GM19467 (cell line): ENCODE results near the gene JPT2.
"Not testable (repeated sequence)": the region's sequence is repeated elsewhere in the genome, so short reads cannot be mapped to it uniquely, and the experiment has no call there.

Experiments
- ATAC-seq: cut with Tn5 transposase; IDR thresholded peaks from one replicate; pipeline ENCODE4 v1.9.1; 2021; ENCODE audit warnings: mild to moderate bottlenecking, moderate library complexity; ENCODE audit not compliant: unreplicated experiment

JPT2 gene

GRCh38 chr16:1727651-1728624 lies 49.9 kb downstream of the JPT2 start:
- ATAC-seq = no peak

DNA sequence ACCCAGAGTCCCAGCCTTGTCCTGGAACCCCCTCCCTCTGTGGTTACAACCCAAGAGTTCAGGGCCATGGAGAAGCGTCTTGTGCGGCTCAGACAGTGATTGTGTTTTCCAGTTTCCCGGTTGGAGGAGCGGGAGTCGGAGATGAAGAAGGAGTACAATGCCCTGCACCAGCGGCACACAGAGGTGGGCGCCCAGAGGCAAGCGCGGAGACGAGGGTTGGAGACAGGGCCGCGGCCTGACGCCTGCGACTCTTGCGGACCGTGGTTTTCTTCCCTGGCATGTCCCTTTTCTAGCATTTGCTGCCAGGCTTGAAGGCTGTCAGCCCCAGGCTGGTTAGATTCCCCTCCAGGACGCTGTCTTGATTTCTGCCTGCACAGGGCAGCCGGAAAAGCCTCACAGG lies 50.9 kb downstream of the JPT2 start:
- ATAC-seq = no peak

DNA sequence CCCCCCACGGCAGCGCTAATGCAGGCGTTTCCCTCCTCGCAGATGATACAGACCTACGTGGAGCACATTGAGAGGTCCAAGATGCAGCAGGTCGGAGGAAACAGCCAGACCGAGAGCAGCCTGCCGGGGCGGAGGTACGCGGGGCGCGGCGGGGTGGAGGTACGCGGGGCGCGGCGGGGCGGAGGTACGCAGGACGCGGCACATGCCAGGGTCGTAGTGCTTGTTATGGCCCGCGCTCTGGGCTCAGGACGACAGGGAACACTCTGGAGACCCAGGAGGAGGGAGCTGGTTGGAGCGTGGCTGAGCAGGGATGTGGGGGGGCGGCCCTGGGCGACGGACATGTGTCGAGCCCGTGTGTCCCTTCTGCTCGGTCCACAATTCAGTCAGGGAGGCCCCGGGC lies 51.4 kb downstream of the JPT2 start:
- no peak for ATAC-seq

GRCh38 chr16:1731073-1731472 lies 53.0 kb downstream of the JPT2 start:
- no peak for ATAC-seq

GRCh38 chr16:1731603-1732002 lies 53.5 kb downstream of the JPT2 start:
- no peak for ATAC-seq

DNA sequence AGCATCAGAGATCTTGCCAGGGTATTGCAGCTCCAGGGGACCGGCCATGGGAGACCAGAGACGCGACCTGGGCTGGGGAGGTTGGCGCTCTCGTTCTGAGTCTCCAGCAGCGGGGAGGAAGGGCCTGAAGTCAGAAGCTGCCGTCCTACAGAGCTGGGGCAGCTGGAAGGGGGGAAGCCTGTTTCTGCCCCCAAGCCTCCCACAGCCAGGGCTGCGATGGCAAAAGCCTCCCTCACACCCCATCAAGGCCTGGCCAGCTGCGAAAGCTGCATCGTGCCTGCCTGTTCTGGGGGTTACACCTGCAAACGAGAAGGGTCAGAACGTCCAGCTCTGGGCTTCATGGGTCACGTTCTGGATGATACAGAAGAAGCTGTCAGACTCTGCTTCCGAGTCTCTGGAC lies 54.0 kb downstream of the JPT2 start:
- no peak for ATAC-seq

GRCh38 chr16:1732551-1732987 lies 54.5 kb downstream of the JPT2 start:
- ATAC-seq = not testable (repeated sequence)

DNA sequence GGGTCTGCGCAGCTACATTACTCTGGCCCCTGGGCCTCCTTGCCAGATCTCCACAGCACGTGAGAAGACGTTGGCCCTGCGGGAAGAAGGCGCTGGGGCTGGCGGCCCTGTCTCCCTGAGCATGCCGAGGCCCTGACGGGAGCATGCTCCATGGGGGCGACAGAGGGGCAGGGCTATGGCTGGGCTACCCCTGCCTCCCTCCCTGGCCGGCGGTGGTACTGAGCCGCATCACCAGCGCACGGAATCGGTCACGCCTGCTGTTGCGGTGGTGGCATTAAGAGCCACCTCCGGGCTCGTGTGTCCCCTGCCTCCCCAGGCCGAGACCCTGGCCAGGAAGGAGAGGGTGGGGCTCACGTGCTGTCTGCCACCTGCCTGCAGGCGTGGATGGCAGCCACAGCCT lies 56.0 kb downstream of the JPT2 start:
- no peak for ATAC-seq

GRCh38 chr16:1734816-1735215 lies 56.7 kb downstream of the JPT2 start:
- ATAC-seq = no peak

DNA sequence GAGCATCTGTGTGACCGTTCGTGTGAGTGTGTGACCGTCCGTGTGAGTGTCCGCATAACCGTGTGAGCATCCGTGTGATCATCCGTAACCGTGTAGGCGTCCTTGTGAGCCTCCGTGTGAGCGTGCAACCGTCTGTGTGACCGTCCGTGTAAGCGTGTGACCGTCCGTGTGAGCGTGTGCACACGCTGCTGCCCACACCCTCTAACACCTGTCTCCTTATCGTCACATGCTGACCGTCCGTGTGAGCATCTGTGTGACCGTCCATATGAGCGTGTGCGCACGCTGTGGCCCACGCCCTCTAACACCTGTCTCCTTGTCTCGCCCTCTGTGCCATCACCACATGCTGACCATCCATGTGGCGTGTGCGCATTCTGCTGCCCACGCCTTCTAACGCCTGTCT lies 62.2 kb downstream of the JPT2 start:
- ATAC-seq = no peak

GRCh38 chr16:1740781-1741490 lies 62.9 kb downstream of the JPT2 start:
- no peak for ATAC-seq

GRCh38 chr16:1741553-1742165 lies 63.6 kb downstream of the JPT2 start:
- ATAC-seq = no peak

DNA sequence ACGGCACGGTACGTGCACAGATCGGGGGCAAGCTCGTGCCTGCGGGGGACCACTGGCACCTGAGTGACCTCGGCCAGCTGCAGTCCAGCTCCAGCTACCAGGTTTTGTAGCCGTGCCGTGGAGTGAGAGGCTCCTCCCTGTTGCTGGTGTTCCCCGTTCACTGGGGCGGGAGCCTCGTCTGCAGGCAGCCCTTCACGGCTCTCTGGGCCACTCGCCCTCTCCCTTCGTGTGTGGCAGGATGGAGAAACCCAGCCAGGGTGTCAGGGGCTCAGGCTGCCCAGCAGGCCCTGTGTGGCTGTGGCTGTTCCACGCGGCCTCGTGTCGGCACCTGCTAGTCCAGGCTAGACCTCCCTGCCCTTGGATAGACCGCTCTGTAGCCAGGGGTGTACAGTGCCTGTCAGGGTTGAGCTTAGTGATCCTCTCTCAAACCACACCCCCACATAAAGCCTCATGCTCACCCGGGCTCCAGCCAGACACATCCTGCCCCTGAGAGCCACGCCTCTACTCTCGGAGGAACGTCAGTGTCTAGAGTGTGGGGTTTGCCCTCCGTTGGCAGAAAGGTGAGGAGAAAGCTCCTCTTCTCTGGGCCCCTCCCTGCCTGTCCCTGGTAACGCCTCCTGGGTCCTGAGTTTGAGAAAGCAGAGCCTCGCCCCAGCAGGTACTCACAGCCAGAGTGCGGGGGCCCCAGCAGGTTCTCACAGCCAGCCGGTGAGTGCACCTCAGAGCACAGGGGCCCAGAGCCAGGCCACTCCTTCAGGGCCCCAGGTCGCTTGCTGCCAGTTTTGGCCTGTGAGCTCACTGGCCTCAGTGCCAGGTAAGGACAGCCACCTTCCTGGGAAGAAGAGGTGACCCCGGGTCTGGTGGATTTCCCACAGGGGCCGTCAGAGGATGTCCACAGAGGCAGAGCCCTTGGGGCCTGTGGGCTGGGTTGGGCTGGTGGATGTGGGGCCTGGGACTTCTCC lies 65.6 kb downstream of the JPT2 start:
- ATAC-seq = no peak

GRCh38 chr16:1744338-1744840 lies 66.3 kb downstream of the JPT2 start:
- no peak for ATAC-seq

- ATAC-seq = no peak
Measured at GRCh38 chr16:1745181-1745899, 67.3 kb downstream of the JPT2 start.

GRCh38 chr16:1745900-1746692 lies 68.0 kb downstream of the JPT2 start:
- no peak for ATAC-seq

- ATAC-seq = no peak
Measured at GRCh38 chr16:1746693-1747195, 68.7 kb downstream of the JPT2 start.

DNA sequence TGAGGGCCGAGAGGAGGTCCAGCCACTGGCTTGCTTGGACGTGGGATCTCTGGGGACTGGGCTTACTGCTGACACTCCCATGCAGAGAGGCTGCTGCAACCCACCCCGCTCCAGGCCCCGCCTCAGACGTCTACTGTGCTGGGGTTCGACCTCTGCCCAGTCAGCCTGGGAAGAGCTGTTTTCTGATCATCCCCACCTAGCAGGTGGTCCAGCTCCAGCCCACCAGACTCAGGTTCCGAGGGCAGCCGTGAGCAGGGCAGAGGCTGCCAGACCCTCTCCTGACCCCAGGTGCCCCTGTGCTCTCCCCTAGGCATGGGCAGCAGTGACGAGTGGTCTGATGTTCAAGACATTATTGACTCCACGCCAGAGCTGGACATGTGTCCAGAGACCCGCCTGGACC lies 69.9 kb downstream of the JPT2 start:
- ATAC-seq = no peak
